RCC 7860 (cell line): Measurements from ENCODE around the gene PDILT.
"Not testable (repeated sequence)": the region's sequence is repeated elsewhere in the genome, so short reads cannot be mapped to it uniquely, and the experiment has no call there.

Experiments used
- DNase-seq: peaks from one replicate; pipeline ENCODE4 v3.0.0-alpha.2; 2015; ENCODE audit warnings: low spot score
- FAIRE-seq: peaks from 2 replicates; lab custom pipeline; 2012; peaks lifted over from hg19 to GRCh38; lab: Jason Lieb, UNC

The PDILT gene, protein sequence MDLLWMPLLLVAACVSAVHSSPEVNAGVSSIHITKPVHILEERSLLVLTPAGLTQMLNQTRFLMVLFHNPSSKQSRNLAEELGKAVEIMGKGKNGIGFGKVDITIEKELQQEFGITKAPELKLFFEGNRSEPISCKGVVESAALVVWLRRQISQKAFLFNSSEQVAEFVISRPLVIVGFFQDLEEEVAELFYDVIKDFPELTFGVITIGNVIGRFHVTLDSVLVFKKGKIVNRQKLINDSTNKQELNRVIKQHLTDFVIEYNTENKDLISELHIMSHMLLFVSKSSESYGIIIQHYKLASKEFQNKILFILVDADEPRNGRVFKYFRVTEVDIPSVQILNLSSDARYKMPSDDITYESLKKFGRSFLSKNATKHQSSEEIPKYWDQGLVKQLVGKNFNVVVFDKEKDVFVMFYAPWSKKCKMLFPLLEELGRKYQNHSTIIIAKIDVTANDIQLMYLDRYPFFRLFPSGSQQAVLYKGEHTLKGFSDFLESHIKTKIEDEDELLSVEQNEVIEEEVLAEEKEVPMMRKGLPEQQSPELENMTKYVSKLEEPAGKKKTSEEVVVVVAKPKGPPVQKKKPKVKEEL

DNA sequence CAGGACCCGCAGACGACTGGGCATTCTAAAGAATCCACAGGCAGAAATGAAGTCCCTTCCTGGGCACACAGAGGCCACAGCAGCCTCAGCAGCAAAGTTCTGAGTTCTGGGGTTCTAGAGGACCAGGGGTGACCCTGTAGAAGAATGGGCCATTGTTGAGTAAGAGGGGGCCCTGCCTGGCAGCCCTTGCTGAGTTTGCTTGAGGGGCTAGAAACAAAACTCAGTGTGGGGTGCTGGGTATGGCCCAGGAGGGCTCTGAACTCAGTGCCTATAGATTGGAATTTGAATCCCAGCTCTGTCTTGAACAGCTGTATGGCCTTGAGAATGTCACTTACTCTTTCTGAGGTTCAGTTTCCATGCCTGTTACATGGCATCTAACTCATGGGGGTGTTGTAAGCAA, at the start of gene PDILT:
TSS of gene PDILT (minus strand) at position 101 of the 400 bp plus-strand sequence. CDS start 5,437 bp downstream, outside the sequence.
- DNase-seq (no peak), FAIRE-seq (no peak)

DNA sequence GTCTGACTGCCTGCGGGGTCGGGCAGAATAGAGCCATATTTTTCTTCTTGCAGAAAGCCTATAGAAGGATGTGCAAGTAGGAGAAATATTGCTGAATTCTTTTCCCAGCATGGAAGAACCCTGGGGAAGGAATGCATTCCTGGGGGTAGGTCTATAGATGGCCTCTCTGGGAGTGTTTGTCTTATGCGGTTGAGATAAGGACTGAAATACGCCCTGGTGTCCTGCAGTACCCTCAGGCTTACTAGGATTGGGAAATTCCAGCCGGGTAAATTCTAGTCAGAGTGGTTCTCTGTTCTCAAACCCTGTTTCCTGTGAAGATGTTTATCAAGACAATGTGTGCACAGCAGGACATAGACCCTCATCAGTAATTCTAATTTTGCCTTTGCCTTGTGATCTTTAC, 49.1 kb upstream of the PDILT start:
- not testable (repeated sequence) for DNase-seq, FAIRE-seq

DNA sequence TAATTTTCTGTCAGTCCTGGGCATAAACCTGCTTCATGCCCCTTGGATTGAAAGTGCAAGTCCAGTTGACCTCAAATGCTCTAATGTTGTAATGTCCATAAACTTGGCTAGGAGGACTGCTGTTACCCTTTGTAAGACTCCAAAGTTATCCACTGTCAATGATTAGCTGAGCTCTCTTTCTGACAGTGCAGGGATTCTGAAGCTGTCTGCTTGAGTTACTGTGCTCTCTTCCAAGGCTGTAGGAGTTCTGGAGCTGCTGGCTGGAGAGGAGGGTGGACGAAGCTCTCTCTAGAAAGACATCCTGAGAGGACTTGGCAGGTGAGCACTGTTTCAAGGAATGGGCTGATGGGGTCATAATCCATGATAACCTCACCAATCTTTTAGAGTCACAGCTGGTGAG, 46.8 kb upstream of the PDILT start, which contains the start of gene ACSM2A:
TSS of gene ACSM2A (plus strand) at position 158 of the 400 bp plus-strand sequence. CDS start 8,594 bp downstream, outside the sequence.
- FAIRE-seq, DNase-seq: not testable (repeated sequence)

DNA sequence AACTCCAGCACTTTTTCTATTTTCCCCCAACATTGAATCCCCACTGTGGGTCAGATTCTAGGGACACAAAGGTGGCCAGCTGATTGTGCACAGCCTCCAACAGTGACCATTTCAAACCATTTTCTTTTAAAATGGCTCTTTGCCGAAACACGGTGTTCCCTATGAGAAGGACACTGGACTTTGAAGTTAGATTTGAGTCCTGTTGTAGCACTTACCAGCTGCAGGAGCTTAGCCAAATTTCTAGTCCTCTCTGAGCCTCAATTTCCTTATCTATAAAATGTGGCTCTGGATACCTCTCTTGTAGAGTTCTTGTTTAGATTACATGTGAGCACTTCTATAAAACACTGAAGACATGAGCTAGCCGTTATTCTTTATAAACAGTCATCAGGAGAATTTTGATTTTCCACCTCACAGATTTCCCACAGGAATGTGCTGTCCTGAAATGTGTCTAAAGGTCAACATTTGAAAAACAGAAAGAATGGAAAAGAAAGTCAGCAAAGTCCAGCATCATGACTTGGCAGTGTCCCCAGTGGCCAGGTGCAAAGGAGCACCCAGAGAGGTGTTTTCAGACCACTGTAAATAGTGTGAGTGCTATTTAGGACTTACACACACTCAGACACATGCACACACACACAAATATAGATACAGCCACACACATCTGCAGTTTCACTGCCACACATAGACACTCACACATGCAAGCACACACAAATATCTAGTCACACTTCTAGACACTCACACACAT, 42.3 kb upstream of the PDILT start:
- FAIRE-seq = peak; percentile 79

DNA sequence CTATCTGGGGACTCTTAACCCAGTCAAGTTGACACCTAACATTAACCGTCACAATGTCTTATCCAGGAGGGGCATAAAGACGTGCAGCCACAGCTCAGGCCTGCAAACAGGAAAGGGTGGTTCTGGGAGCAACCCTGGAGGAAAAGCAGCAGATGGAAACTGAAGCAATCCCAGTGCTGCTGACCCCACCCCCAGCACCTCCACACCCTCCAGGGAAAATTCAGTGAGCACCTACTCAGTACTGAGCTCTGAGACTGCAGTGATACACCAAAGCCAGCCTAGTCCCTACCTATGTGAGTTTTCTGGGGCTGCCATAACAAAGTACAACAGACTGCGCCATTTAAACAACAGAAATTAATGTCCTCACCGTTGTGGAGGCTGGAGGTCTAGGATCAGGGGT, 37.3 kb upstream of the PDILT start:
- not testable (repeated sequence) for FAIRE-seq, DNase-seq

More for the DNA sequence above, 42.3 kb upstream of the PDILT start:
- not testable (repeated sequence) for DNase-seq

DNA sequence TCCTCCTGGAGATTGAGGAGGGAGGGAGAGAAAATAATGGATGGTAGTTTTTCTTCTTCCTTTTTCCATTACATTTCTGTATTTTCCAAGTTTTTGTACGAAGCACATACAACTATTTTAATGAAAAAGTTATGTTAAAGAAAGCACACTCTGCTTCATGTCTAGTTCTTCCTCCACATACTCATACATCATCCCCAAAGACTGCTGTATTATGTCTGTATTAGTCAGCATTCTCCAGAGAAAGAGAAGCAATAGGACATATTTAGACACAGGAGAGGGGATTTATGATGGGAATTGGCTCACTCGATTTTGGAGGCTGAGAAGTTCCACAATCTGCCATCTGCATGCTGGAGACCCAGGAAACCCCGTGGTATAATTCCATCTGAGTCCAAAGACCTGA, 36.7 kb upstream of the PDILT start:
- DNase-seq (peak; percentile 27), FAIRE-seq (no peak)

DNA sequence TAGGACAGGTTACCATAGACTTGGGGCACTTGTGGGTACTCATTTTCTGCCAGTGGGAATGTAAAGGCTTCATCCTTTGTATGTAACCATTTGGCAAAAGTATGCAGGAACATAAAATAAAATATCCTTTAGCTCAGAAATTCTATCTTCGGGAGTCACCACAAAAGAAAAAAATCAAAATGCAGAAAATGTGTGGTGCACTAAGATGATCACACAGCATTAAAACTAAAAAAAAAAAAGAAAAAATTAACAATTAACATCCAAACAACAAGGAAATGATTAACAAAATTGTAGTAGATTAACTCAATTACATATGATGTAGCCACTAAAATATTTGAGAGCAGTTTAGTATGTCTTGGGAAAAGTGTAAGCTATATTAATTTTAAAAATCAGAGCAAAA, 36.2 kb upstream of the PDILT start:
- DNase-seq (peak; percentile 15), FAIRE-seq (peak; percentile 88)

DNA sequence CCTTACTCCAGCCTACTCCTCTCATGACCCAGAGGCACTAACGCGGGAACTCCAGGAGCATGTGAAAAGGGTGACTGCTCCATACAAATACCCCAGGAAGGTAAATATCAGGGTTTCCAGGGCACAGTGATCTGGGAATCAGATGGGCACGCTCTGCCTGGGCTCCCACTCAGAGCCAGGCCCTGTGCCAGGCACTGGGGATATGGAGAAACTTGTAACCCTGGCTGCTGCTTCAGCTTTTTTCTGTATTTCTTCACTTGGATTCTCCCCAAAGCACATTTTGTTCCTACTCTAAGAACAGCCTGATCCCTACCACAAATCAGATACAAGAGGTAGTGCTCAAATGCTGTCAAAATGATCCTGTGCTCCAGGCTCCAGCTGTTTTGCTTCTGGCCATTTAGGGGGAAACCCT, 35.3 kb upstream of the PDILT start:
- DNase-seq, FAIRE-seq: not testable (repeated sequence)

DNA sequence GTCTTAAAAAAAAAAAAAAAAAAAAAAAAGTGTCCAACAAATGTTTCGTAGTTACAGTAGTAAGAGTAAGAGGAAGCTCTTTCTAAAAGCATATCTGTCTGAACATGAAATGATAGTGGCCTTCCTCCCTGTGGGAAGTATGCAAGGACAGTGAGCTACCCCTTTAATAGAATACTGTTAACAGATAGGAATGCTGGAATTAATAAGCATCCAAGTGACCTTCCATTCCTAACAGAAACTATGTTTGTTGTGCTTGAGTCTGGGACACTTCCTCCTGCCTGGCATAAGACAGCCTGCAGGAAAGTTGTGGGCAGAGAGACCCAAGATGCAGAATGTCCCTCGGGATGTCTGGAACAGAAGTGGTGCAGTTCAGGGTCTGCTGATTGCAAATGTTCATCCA, 34.4 kb upstream of the PDILT start:
- FAIRE-seq, DNase-seq: not testable (repeated sequence)

DNA sequence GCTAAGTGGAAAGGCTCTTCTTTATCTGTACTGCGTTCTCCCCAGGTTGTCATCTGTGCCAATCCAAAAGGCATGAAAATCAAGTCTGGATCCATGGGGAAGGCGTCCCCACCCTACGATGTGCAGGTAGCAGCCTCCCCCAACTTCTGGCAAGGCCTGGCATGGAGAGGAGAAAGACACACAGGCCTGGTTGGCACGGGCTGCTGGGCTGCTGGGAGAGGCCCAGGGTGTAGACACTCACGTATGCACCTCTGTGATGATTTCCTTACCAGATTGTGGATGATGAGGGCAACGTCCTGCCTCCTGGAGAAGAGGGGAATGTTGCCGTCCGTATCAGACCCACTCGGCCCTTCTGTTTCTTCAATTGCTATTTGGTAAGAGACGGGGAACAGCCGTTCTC, 26.4 kb upstream of the PDILT start:
- no peak for DNase-seq
- FAIRE-seq = no peak

DNA sequence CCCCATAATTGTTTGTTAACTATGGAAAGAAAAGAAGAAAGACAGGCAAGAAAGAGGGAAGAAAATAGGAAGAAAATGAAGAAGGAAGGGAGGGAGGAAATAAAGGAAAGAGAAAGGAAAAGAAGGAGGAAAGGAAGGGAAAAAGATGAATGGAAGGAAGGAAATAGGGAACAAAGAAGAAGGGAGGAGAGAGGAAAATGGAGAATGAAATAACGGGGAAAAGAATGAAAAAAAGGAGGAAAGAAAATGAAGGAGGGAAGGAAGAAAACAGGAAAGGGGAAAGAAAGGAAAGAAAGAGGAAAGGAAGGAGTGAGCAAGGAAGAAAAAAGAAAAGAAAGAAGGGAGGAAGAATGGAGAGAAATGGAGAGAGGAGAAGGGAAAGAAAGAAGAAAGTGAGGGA, 25.9 kb upstream of the PDILT start:
- not testable (repeated sequence) for DNase-seq, FAIRE-seq

DNA sequence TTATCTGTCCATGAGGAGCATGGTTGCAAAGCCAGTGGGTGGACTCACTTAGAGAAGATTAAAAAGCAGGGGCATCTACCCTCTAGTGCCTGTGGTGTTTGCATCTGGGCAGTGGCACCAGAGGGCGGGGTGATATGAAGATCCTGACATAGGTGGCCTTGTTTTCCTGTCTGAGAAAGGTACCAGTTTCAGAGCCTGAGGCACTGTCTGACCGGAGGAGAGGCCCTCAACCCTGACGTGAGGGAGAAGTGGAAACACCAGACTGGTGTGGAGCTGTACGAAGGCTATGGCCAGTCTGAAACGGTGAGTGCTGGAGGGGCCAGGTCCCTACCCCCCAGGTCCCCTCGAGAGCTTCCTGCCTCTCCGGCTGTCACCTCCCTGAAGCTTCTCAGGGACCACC, 25.0 kb upstream of the PDILT start:
- not testable (repeated sequence) for DNase-seq, FAIRE-seq

DNA sequence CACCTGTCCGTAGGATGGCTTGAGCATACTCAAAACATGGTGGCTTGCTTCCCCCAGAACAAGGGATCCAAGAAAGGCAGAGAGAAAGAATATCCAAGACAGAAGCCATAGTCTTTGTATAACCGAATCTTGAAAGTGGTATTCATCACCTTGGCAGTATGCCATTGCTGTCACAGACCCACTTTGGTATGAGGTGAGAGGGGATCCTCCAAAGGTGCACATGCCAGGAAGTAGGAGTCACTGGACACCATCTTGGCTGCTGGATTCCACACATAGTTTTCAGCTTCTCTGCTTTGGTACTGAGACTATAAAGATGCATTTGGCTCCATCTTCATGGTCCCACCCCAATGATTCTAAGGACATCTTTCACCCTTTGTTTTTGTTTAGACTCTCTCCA, 22.9 kb upstream of the PDILT start:
- peak; percentile 53 for DNase-seq
- not testable (repeated sequence) for FAIRE-seq

DNA sequence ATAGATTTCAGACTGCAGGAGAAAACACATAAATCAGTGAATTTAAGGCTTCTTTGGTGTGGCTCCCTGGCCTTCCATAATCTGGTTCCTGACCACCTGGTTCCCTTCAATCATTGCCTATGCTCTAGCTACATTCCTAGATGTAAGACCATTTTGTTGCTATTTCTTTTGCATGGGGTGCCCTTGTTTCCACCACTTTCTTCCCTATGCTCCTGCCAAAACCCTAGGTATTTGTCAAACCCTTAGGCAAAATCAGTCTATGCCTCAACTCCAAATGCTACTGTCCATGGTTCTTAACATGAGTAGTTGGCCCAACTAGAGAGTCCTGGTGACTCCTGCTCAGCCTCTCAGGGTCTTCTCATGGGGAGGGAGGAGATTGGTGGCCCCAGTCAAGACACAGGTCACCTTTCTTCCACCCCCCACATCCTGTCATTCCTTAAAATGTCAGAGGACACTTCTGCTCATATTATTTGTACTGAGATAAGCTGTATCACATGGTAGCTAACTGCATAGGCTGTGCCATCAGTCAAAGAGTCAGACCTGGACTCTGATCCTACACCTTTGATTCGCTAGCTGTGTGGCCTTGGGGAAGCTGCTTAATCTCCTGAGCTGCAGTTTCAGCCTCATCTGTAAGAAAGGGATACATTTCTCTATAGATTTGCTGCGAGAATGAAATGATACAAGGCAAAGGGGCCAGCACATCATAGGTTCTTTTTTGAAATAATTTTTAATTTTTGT, 19.8 kb upstream of the PDILT start:
- no peak for FAIRE-seq
- no peak for DNase-seq

DNA sequence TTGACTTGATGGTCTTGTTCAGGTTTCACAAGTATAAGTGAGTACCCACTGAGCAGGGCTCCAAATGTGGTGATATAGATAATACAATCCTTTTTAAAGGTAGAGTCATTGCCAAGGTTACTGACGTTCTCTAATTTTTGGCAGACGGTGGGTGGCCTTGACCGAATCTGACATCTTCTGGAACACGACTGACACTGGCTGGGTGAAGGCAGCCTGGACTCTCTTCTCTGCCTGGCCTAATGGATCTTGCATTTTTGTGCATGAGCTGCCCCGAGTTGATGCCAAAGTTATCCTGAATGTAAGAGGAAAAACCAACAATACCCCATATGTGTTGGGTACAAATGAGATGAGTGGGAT, 19.2 kb upstream of the PDILT start:
- not testable (repeated sequence) for DNase-seq, FAIRE-seq

DNA sequence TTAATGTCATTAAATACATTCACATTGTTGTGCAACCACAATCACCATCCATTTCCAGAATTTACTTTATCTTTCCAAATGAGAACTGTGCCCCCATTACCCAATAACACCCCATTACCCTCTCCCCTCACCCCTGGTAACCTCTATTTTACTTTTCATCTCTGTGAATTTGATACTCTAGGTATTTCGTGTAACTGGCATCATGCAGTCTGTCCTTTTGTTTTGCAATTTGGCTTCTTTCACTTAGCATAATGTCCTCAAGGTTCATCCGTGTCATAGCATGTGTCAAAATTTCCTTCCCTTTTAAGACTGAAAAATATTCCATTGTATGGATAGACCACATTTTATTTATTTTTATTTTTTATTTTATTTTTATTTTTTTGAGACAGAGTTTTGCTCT, 17.2 kb upstream of the PDILT start:
- DNase-seq, FAIRE-seq: not testable (repeated sequence)

DNA sequence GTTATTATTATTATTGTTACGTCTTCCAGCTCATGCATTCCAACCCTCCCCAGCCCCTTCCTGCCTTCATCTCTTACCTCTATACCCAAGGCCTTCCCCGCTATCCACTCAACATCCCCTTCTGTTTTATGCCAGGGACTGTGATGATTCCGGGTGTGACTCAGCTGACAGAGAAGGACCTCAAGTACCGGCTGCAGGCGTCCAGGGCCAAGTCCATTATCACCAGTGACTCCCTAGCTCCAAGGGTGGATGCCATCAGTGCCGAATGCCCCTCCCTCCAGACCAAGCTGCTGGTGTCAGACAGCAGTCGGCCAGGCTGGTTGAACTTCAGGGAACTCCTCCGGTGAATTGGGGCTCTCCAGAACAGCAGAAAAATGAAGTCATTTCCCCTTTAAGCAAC, 14.6 kb upstream of the PDILT start:
- DNase-seq, FAIRE-seq: not testable (repeated sequence)

DNA sequence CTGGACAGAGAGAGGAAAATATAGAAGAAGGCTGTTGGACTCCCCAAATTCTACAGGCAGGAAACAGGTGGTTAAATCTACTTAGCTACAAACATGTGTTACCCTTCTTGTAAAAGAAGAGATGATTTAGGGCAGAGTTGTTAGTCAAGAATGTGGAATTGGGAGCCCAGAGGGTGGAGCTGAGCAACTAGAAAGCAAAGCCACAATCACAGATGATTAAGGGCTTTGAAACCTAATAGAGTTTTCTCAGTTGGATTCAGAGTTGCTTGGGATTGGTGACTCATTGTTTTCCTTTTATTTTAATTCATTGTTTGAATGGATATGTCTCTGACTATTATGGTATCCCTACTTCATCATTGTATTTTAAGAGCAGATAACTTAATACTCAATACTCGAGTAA, 11.0 kb upstream of the PDILT start:
- no peak for FAIRE-seq
- peak; percentile 22 for DNase-seq

DNA sequence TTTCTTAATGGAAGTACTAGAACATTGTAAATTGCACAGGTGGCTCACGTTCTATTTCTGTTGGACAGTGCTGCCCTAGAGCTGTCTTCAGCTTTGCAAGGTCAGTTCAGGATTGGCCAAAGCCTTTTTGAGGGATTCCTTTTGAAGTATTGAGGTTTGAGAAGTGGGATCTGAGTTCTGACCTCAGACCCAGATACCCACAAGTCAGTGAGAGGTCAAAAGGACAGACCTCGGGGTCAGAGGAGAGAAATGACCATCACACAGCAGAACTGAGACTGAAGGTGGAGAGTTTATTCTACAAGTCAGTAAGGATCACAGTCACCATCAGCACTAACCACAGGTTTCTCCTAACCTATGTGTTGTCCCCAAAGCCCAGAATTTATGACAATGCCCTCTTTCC, 6.5 kb upstream of the PDILT start:
- FAIRE-seq = no peak
- DNase-seq = no peak

DNA sequence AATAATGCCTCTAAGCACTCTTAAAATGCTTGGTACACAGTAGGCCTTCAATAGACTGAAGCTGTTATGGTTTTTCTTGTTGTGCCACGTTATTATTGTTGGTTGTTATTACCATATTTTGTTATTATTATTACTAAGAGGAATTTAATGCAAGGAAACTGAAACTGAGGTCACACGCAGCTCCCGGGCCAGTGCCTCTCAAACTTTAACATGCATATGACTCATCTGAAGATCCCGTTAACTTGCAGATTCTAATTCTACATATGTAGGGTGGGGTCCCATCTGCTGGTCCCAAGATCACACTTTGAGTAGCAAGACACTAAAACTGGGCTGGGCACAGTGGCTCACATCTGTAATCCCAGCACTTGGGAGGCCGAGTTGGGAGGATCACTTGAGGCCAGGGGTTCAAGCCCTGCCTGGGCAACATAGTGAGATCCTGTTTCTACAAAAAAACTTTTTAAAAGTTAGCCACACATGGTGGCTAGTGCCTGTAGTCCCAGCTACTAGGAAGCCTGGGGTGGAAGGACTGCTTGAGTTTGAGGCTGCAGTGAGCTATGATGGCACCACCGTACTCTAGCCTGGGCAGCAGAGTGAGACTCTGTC, 5.7 kb upstream of the PDILT start:
- DNase-seq (no peak), FAIRE-seq (no peak)
